Thyroid gland (tissue), 4 donors: ENCODE results near the gene MKI67.

Experiments used
- POLR2A ChIP-seq, 2 donors: fragments of 450-650 bp; IDR thresholded peaks; one replicate each; pipeline ENCODE4 v1.6.1; 2017; ENCODE audit warnings: antibody characterized with exemption in 2 of 2, mild to moderate bottlenecking in 2 of 2, moderate library complexity in 1 of 2
- TF ChIP-seq, protein P1 (sequence below), 6 experiments: fragments of 200-600 bp in 3 of 6; fragments of 450-650 bp in 3 of 6; sonication (generic) in 3 of 6; IDR thresholded peaks; one replicate each; pipeline ENCODE4 v1.5.1; 2016 to 2019; ENCODE audit warnings: antibody characterized with exemption in 6 of 6, mild to moderate bottlenecking in 2 of 6, inconsistent platforms in 1 of 6, moderate library complexity in 1 of 6

DNA sequence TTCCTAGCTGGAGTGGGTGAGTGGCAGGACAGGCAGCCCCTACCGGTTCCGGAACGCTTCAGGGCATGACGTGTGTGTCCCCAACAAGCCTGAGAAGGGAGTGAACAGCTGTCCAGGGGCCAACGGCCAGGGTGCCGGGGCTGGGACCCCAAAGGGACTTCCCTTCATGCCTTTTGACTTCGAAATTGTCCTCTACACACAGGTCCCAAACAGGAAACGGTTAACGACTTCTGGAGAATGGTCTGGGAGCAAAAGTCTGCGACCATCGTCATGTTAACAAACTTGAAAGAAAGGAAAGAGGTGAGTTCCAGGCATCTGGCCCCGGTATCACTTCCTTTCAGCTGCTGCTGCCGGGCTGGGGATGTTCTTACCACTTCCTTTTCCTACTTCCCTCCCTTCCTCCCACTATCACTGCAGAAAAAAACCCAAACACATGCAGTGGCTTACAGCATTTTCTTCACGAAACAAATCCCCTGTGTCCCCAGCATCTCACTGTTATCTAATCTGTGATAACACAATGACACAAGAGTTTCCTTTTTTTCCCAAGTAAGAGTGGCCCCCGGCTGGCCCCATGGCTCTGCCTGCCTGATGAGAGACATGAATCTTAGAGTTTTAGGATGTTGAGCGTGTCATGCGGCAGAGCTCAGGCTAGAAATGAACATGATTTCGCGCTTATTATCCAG, 63.2 kb downstream of the MKI67 start:
- TF ChIP-seq, protein P1, sequence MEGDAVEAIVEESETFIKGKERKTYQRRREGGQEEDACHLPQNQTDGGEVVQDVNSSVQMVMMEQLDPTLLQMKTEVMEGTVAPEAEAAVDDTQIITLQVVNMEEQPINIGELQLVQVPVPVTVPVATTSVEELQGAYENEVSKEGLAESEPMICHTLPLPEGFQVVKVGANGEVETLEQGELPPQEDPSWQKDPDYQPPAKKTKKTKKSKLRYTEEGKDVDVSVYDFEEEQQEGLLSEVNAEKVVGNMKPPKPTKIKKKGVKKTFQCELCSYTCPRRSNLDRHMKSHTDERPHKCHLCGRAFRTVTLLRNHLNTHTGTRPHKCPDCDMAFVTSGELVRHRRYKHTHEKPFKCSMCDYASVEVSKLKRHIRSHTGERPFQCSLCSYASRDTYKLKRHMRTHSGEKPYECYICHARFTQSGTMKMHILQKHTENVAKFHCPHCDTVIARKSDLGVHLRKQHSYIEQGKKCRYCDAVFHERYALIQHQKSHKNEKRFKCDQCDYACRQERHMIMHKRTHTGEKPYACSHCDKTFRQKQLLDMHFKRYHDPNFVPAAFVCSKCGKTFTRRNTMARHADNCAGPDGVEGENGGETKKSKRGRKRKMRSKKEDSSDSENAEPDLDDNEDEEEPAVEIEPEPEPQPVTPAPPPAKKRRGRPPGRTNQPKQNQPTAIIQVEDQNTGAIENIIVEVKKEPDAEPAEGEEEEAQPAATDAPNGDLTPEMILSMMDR (IDR thresholded peaks at IDR 0.05): no peak
- no peak for TF ChIP-seq POLR2A (IDR thresholded peaks at IDR 0.05)
